T-helper 2 cell treated with Interferon-gamma antibody and Interleukin-4, amounts not matched to agents 5 μg/mL and 100 μg/mL, for 36 hours (primary cell): ENCODE results near the gene DDX6.
"Not testable (repeated sequence)": the region's sequence is repeated elsewhere in the genome, so short reads cannot be mapped to it uniquely, and the experiment has no call there.

ENCODE experiments used
- DNase-seq: peaks from one replicate; pipeline ENCODE4 v3.0.0; 2021; ENCODE audit warnings: low spot score
- H3K27ac Mint-ChIP-seq: one replicate; pipeline ENCODE4 v1.8.0; 2021; ENCODE audit warnings: mild to moderate bottlenecking, mixed read lengths
- H3K27me3 Mint-ChIP-seq: one replicate; pipeline ENCODE4 v1.8.0; 2021; ENCODE audit warnings: low read depth, mixed read lengths
- H3K36me3 Mint-ChIP-seq: one replicate; pipeline ENCODE4 v1.8.0; 2021; ENCODE audit warnings: low read depth, mixed read lengths
- H3K4me1 Mint-ChIP-seq: one replicate; pipeline ENCODE4 v1.8.0; 2021; ENCODE audit warnings: low read depth, mixed read lengths
- H3K4me3 Mint-ChIP-seq: one replicate; pipeline ENCODE4 v1.8.0; 2022; ENCODE audit warnings: mild to moderate bottlenecking, moderate library complexity, mixed read lengths
- H3K9me3 Mint-ChIP-seq: one replicate; pipeline ENCODE4 v1.8.0; 2021; ENCODE audit warnings: mixed read lengths

Gene DDX6

GRCh38 chr11:118791111-118791960, at the start of gene DDX6:
DDX6 (minus strand) TSS chr11:118791164; CDS start chr11:118786251, 4,913 bp downstream.
- H3K27ac Mint-ChIP-seq = peak within 1 kb of the TSS; percentile 99
- H3K9me3 Mint-ChIP-seq = no peaks in the 10 kb centered on the region
- H3K4me1 Mint-ChIP-seq = peaks cover 20% of the 10 kb centered on the region
- H3K27me3 Mint-ChIP-seq = no peaks in the 10 kb centered on the region
- peaks cover 17% of the 10 kb centered on the region for H3K36me3 Mint-ChIP-seq
- peak; percentile 87 for DNase-seq
- H3K4me3 Mint-ChIP-seq = peak within 1 kb of the TSS; percentile 100

GRCh38 chr11:118838905-118839553, 48.1 kb upstream of the DDX6 start:
- no peak overlapping the region for H3K27ac Mint-ChIP-seq
- no peak for DNase-seq
- peaks cover 21% of the 10 kb centered on the region for H3K4me1 Mint-ChIP-seq
- no peak overlapping the region for H3K4me3 Mint-ChIP-seq
- H3K9me3 Mint-ChIP-seq = no peaks in the 10 kb centered on the region
- H3K27me3 Mint-ChIP-seq = no peaks in the 10 kb centered on the region
- H3K36me3 Mint-ChIP-seq = no peaks in the 10 kb centered on the region

GRCh38 chr11:118837868-118838267, 46.9 kb upstream of the DDX6 start:
- no peak overlapping the region for H3K27ac Mint-ChIP-seq
- no peaks in the 10 kb centered on the region for H3K27me3 Mint-ChIP-seq
- H3K4me1 Mint-ChIP-seq = peaks cover 19% of the 10 kb centered on the region
- H3K9me3 Mint-ChIP-seq = no peaks in the 10 kb centered on the region
- no peak for DNase-seq
- no peaks in the 10 kb centered on the region for H3K36me3 Mint-ChIP-seq
- H3K4me3 Mint-ChIP-seq = no peak overlapping the region

- no peak for DNase-seq
- no peaks in the 10 kb centered on the region for H3K9me3 Mint-ChIP-seq
Measured at GRCh38 chr11:118834427-118835028, 43.6 kb upstream of the DDX6 start.

GRCh38 chr11:118827118-118827517, 36.2 kb upstream of the DDX6 start:
- Mint-ChIP-seq H3K9me3 (no peaks in the 10 kb centered on the region), H3K36me3 (no peaks in the 10 kb centered on the region), H3K4me3 (no peak overlapping the region), H3K27me3 (no peaks in the 10 kb centered on the region), H3K27ac (no peak overlapping the region), H3K4me1 (peaks cover 1% of the 10 kb centered on the region)
- no peak for DNase-seq

More at GRCh38 chr11:118834427-118835028, 43.6 kb upstream of the DDX6 start:
- no peaks in the 10 kb centered on the region for H3K27me3 Mint-ChIP-seq
- H3K4me3 Mint-ChIP-seq = peak overlapping the region; percentile 23
- no peaks in the 10 kb centered on the region for H3K36me3 Mint-ChIP-seq
- peaks cover 9% of the 10 kb centered on the region for H3K4me1 Mint-ChIP-seq
- H3K27ac Mint-ChIP-seq = peak overlapping the region; percentile 12

GRCh38 chr11:118822936-118823510, 32.1 kb upstream of the DDX6 start:
- DNase-seq, H3K4me1 Mint-ChIP-seq, H3K27me3 Mint-ChIP-seq, H3K9me3 Mint-ChIP-seq, H3K4me3 Mint-ChIP-seq, H3K36me3 Mint-ChIP-seq, H3K27ac Mint-ChIP-seq: not testable (repeated sequence)

GRCh38 chr11:118820412-118821357, 29.7 kb upstream of the DDX6 start:
- no peak for DNase-seq
- peaks cover 3% of the 10 kb centered on the region for H3K4me1 Mint-ChIP-seq
- H3K27ac Mint-ChIP-seq = no peak overlapping the region
- no peaks in the 10 kb centered on the region for H3K27me3 Mint-ChIP-seq
- H3K36me3 Mint-ChIP-seq = no peaks in the 10 kb centered on the region
- H3K4me3 Mint-ChIP-seq = no peak overlapping the region
- H3K9me3 Mint-ChIP-seq = no peaks in the 10 kb centered on the region

- not testable (repeated sequence) for H3K4me1 Mint-ChIP-seq, H3K36me3 Mint-ChIP-seq, H3K27ac Mint-ChIP-seq, H3K4me3 Mint-ChIP-seq, H3K9me3 Mint-ChIP-seq, DNase-seq, H3K27me3 Mint-ChIP-seq
Measured at GRCh38 chr11:118820025-118820379, 29.0 kb upstream of the DDX6 start.

- no peak for DNase-seq
- Mint-ChIP-seq H3K36me3 (no peaks in the 10 kb centered on the region), H3K27ac (no peak overlapping the region), H3K4me1 (peaks cover 3% of the 10 kb centered on the region), H3K4me3 (no peak overlapping the region), H3K27me3 (no peaks in the 10 kb centered on the region), H3K9me3 (no peaks in the 10 kb centered on the region)
Measured at GRCh38 chr11:118819334-118820024, 28.5 kb upstream of the DDX6 start.

- no peaks in the 10 kb centered on the region for H3K9me3 Mint-ChIP-seq
- no peaks in the 10 kb centered on the region for H3K27me3 Mint-ChIP-seq
- no peak for DNase-seq
- no peak overlapping the region for H3K27ac Mint-ChIP-seq
- H3K4me1 Mint-ChIP-seq = peaks cover 3% of the 10 kb centered on the region
- no peaks in the 10 kb centered on the region for H3K36me3 Mint-ChIP-seq
- H3K4me3 Mint-ChIP-seq = no peak overlapping the region
Measured at GRCh38 chr11:118818130-118818529, 27.2 kb upstream of the DDX6 start.

- no peak overlapping the region for H3K27ac Mint-ChIP-seq
- no peak for DNase-seq
- no peak overlapping the region for H3K4me3 Mint-ChIP-seq
- no peaks in the 10 kb centered on the region for H3K9me3 Mint-ChIP-seq
- H3K36me3 Mint-ChIP-seq = no peaks in the 10 kb centered on the region
- no peaks in the 10 kb centered on the region for H3K4me1 Mint-ChIP-seq
- no peaks in the 10 kb centered on the region for H3K27me3 Mint-ChIP-seq
Measured at GRCh38 chr11:118813551-118813950, 22.6 kb upstream of the DDX6 start.

GRCh38 chr11:118812485-118812884, 21.5 kb upstream of the DDX6 start:
- Mint-ChIP-seq H3K9me3 (no peaks in the 10 kb centered on the region), H3K4me1 (no peaks in the 10 kb centered on the region), H3K27me3 (no peaks in the 10 kb centered on the region), H3K4me3 (no peak overlapping the region), H3K36me3 (no peaks in the 10 kb centered on the region), H3K27ac (no peak overlapping the region)
- DNase-seq = no peak
